Activated naive CD4-positive, alpha-beta T cell treated with anti-CD3 and anti-CD28 coated beads, Interleukin-2, amount 10 ng/mL, durations not matched to agents 7 days and 5 days (primary cell): Measurements from ENCODE around the gene TNRC18.

Experiments
- CTCF ChIA-PET: fragments of 350-600 bp; sonication (Branson Sonifier 250); formaldehyde crosslinking; loops from one replicate; lab custom pipeline; 2021; ENCODE audit warnings: antibody characterized with exemption; lab: Charles Lee
- DNase-seq: peaks from one replicate; pipeline ENCODE4 v3.0.0-alpha.2; 2020
- H3K27ac Mint-ChIP-seq: one replicate; pipeline ENCODE4 v1.8.0; 2021; ENCODE audit warnings: mild to moderate bottlenecking, moderate library complexity, mixed read lengths
- H3K27me3 Mint-ChIP-seq: one replicate; pipeline ENCODE4 v1.8.0; 2021; ENCODE audit warnings: mild to moderate bottlenecking, mixed read lengths
- H3K36me3 Mint-ChIP-seq: one replicate; pipeline ENCODE4 v1.8.0; 2021; ENCODE audit warnings: mixed read lengths
- H3K4me1 Mint-ChIP-seq: one replicate; pipeline ENCODE4 v1.8.0; 2021; ENCODE audit warnings: mixed read lengths
- H3K4me3 Mint-ChIP-seq: one replicate; pipeline ENCODE4 v1.8.0; 2021; ENCODE audit warnings: mild to moderate bottlenecking, moderate library complexity, mixed read lengths
- H3K9me3 Mint-ChIP-seq: one replicate; pipeline ENCODE4 v1.8.0; 2021; ENCODE audit warnings: mixed read lengths

Gene TNRC18

DNA sequence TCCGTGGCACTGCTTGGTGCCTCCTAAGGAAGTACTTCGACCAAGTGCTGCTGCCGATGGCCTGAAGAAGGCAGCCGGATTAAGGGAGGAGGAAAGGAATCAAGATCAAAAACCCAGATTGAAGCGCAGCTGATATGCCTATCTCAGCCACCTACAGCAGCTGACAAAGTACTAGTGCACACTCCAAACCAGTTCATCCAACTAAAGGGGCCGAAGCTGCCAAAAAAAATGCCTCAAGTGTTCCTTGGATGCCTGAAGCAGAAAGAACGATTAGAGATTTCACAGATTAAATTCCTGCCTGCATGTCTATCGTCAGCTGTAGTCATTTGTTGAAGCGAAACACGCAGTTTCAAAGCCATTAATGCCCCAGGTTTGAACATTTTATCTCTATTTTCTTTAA lies 65.7 kb downstream of the TNRC18 start:
- H3K27ac Mint-ChIP-seq: no peak overlapping the region
- no peaks in the 10 kb centered on the region for H3K27me3 Mint-ChIP-seq
- peaks cover 60% of the 10 kb centered on the region for H3K36me3 Mint-ChIP-seq
- H3K4me1 Mint-ChIP-seq: peaks cover 10% of the 10 kb centered on the region
- no peak for DNase-seq
- CTCF ChIA-PET: no interaction called here
- H3K4me3 Mint-ChIP-seq: no peak overlapping the region
- H3K9me3 Mint-ChIP-seq: no peaks in the 10 kb centered on the region

DNA sequence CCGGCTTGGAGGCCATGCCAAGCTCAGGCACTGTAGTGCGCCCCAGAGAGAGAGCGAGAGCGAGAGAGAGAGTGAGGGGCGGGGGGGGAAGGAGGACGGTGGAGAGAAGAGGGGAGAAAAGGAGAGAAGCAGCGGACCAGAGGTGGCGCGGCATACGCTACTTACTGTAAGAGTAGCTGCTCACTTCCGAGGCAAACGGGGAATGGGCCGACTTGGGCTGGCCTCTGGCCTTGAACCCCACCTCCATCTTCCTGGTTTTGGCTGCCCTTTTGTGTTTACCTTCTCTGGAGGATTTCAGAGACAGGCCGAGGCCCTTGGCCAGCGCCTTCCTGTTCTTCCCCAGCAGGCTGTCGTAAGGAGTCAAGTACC lies 66.9 kb downstream of the TNRC18 start:
- CTCF ChIA-PET: no interaction called here
- Mint-ChIP-seq H3K9me3 (no peaks in the 10 kb centered on the region), H3K36me3 (peaks cover 67% of the 10 kb centered on the region), H3K4me3 (no peak overlapping the region), H3K27me3 (no peaks in the 10 kb centered on the region), H3K4me1 (peaks cover 10% of the 10 kb centered on the region), H3K27ac (no peak overlapping the region)
- no peak for DNase-seq

DNA sequence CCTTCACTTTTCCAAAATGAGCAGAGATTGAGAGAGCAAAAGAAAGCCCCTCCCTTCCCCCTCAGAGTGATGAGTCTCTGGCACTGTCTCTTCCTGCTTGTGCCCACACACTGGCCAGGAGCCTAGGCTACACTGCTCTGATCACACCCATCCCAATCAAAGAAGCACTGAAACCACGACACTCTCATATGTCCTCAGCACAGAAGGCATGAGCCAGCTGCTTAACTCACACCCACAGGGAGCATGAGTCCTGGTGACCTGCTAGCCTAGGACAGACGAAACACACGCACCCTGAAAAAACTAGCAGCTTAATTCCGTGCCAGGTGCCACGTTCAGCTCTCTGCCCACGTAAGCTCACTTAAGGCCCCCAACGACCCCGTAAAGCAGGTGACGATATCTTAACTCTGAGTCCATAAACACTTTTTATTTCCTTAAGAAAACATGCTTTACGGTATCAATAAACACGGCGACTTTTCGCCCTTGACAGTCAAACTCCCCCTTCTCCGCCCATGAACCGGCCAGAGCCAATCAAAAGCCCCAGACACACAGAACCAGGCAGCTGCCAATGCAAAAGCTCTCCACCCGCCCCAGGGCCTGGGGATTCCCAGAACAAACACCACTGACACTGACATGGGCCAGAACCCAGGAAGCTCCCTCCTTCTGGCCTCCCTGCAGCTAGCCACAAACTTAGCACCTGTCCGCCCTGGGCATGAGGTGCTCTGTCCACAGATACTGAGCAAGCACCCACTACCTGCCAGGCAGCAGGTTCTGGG lies 69.0 kb downstream of the TNRC18 start:
- Mint-ChIP-seq H3K27me3 (no peaks in the 10 kb centered on the region), H3K36me3 (peaks cover 65% of the 10 kb centered on the region), H3K27ac (no peak overlapping the region), H3K9me3 (no peaks in the 10 kb centered on the region), H3K4me3 (no peak overlapping the region), H3K4me1 (peaks cover 10% of the 10 kb centered on the region)
- DNase-seq: no peak
- CTCF ChIA-PET: interaction anchor here (1.0 to 1.4 kb wide), 2 partner anchors 10 to 11 kb away, joined by 4 read pairs; no protein-coding TSS in a partner anchor

DNA sequence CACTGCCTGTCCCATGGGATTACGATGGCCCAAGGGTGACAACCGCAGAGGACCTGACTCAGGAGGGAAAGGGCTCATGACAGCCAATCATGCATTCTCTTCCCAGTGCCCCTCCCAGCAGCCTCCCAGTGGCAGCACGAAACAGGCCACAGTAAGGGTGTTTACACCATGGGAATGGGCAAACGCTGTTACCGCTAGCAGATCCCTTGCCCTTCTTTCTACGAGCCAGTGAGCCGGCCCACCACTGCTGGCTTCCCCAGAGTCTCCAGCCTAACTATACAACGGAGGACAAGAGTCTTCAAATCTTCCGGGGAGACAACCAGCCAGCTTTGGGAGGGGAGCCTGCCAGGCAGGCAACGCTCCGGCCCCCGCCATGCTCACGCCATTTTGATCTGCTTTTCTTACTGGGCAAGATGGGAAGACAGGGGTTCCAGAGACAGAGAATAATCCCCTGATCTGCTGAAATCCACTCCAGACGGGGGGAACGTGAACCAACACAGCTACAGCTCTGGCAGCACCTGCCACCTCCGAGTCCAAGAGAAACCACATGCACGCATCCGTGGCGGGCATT lies 71.1 kb downstream of the TNRC18 start:
- Mint-ChIP-seq H3K36me3 (peaks cover 50% of the 10 kb centered on the region), H3K4me3 (no peak overlapping the region), H3K9me3 (no peaks in the 10 kb centered on the region), H3K27me3 (no peaks in the 10 kb centered on the region), H3K4me1 (peaks cover 10% of the 10 kb centered on the region), H3K27ac (no peak overlapping the region)
- CTCF ChIA-PET: no interaction called here
- DNase-seq: no peak

DNA sequence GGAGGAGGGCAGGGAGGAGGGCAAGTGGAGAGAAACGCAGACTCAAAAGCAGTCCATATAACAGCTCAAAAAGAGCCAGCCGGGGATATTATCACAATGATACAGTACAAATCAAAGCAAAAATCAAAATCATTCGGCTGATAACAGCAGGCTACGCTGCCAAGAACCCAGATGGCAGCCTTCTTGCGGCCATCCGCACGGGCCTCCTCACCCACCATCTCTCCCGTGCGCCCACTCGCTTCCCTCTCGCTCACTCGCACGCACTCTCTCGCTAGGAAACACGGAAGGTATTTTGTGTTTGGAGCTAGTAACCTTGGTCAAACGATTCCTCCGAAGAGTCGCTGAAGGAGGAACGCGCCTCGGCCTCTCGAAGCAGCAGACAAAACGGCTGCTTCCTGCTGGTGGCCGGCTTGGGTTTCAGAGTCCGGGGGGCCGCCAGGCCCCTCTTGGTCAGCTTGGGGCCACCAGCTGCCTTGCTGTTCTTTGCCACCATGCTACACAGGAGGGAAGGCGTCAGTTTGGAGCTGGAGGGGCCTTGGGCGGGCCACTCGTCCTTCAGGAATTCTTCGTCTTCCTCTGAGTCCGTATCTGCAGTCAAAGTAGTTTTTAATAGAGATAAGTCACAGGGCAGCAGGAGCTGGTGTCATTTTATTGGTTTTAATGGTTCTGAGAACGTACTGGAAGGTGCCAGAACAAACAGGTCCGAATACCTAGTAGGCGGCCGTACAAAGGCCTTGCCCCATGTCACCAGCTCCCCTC lies 71.9 kb downstream of the TNRC18 start:
- DNase-seq: no peak
- H3K36me3 Mint-ChIP-seq: peaks cover 48% of the 10 kb centered on the region
- CTCF ChIA-PET: no interaction called here
- H3K27me3 Mint-ChIP-seq: no peaks in the 10 kb centered on the region
- no peak overlapping the region for H3K27ac Mint-ChIP-seq
- peaks cover 10% of the 10 kb centered on the region for H3K4me1 Mint-ChIP-seq
- H3K9me3 Mint-ChIP-seq: no peaks in the 10 kb centered on the region
- H3K4me3 Mint-ChIP-seq: no peak overlapping the region

DNA sequence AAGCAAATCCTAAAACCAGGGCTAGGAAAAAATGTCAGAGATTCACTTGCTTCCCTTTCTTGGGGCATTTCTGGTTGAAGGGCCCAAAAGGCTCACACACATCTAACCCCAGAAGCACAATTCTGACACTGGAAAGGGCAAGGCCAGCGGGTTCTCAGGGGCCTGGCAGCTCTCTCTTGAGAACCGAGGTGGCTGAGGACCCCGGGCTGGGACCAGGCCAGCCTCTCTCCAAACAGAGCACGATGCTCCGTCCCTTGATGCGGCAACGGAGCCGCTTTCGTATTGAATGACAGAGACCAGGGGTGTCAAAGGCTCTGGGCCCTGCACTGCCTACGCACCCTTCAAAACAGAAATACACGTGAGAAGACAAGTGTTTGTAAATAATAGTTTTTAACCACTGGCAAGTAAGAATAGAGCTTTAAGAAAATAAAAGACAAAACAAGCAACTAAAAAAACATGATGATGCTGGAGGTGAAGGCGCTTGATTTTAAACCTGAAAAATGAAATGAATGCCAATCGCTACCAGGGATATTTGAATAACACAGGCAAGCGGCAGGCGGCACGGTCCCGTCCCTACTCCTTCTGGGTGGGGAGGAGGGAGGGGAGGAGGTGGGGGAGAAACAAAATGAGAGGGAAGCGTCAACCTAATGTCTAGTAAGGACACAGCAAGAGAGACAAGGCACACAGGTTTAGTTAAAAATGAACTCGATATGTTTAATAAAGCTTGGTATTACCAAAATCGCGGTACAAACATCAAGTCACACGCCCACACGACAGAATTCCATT lies 72.8 kb downstream of the TNRC18 start:
- Mint-ChIP-seq H3K9me3 (no peaks in the 10 kb centered on the region), H3K27me3 (no peaks in the 10 kb centered on the region), H3K4me1 (peaks cover 10% of the 10 kb centered on the region), H3K27ac (no peak overlapping the region), H3K4me3 (no peak overlapping the region), H3K36me3 (peaks cover 47% of the 10 kb centered on the region)
- CTCF ChIA-PET: no interaction called here
- DNase-seq: no peak

DNA sequence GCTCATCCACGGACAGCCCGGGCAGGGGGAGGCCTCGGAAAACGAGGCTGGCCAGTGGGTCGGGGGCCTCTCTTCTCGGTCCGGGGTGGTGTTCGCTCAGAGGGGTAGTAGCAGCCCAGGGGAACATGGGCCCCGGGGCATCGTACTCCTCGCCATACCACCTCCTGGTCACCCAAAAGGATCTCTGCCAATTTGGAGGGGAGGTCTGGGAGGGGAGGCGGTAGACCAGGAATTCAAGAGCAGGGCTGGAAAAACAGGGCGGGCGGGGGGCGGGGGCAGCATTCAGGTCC lies 73.5 kb downstream of the TNRC18 start:
- Mint-ChIP-seq H3K4me1 (peaks cover 9% of the 10 kb centered on the region), H3K4me3 (no peak overlapping the region), H3K36me3 (peaks cover 47% of the 10 kb centered on the region), H3K27ac (no peak overlapping the region), H3K27me3 (no peaks in the 10 kb centered on the region), H3K9me3 (no peaks in the 10 kb centered on the region)
- CTCF ChIA-PET: no interaction called here
- DNase-seq: no peak

DNA sequence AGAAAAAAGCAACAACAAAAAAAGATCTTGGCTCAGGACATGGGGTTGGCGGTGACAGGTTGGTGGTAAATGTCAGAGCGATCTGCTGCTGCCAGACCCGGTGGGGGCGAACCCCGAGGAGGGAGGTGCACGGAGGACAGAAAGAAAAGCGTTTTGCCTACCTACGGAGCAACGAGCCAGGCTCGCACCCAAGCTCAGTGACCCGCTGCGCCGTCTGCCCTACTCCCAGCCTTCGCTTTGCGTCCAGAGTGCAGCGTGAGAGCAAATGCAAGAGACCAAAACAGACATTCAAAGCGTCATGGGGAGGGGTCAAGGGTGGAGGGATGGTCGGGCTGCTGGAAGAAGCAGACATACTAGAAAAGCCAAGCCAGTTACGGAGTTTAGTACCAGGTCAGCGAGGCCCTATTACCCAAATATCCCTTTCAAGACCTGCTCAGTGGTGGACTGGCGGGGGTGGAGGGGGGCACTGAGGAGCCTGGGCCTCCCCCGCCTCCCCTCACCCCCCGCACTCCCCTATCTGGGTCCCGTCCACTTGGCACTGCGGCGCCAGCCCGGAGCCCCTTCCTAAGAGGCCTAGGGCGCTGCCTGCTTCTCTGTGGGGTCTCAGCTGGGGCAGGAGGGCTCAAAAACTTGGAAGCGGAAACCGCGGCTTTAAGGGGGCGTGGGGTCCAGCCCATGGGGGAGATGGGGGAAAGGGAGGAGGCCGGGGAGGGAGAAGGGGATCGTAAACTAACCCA lies 74.0 kb downstream of the TNRC18 start:
- H3K4me3 Mint-ChIP-seq: no peak overlapping the region
- peaks cover 47% of the 10 kb centered on the region for H3K36me3 Mint-ChIP-seq
- peaks cover 2% of the 10 kb centered on the region for H3K9me3 Mint-ChIP-seq
- no peak for DNase-seq
- no peak overlapping the region for H3K27ac Mint-ChIP-seq
- CTCF ChIA-PET: no interaction called here
- peaks cover 4% of the 10 kb centered on the region for H3K4me1 Mint-ChIP-seq
- H3K27me3 Mint-ChIP-seq: no peaks in the 10 kb centered on the region

DNA sequence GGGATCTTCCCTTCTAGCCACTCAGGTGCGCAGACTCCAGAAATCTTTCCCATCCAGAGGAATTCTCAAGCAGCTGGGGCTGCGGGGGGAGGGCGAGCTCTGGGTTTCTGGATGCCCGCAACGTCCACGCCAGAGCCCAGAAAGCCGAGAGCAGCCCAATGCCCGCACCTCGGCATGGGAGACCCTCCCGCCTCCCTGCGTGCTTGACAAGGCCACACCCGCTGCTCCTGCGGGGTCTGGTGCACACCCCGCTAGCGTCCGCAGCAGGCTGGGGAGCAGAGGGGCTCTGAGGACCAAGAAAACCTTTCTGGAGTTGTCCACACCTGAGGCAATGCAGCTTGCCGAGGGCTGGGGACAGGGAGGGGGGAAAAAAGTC lies 74.6 kb downstream of the TNRC18 start:
- H3K36me3 Mint-ChIP-seq: peaks cover 48% of the 10 kb centered on the region
- peaks cover 6% of the 10 kb centered on the region for H3K9me3 Mint-ChIP-seq
- H3K27me3 Mint-ChIP-seq: no peaks in the 10 kb centered on the region
- H3K4me1 Mint-ChIP-seq: no peaks in the 10 kb centered on the region
- no peak overlapping the region for H3K4me3 Mint-ChIP-seq
- no peak overlapping the region for H3K27ac Mint-ChIP-seq
- CTCF ChIA-PET: no interaction called here
- DNase-seq: no peak

DNA sequence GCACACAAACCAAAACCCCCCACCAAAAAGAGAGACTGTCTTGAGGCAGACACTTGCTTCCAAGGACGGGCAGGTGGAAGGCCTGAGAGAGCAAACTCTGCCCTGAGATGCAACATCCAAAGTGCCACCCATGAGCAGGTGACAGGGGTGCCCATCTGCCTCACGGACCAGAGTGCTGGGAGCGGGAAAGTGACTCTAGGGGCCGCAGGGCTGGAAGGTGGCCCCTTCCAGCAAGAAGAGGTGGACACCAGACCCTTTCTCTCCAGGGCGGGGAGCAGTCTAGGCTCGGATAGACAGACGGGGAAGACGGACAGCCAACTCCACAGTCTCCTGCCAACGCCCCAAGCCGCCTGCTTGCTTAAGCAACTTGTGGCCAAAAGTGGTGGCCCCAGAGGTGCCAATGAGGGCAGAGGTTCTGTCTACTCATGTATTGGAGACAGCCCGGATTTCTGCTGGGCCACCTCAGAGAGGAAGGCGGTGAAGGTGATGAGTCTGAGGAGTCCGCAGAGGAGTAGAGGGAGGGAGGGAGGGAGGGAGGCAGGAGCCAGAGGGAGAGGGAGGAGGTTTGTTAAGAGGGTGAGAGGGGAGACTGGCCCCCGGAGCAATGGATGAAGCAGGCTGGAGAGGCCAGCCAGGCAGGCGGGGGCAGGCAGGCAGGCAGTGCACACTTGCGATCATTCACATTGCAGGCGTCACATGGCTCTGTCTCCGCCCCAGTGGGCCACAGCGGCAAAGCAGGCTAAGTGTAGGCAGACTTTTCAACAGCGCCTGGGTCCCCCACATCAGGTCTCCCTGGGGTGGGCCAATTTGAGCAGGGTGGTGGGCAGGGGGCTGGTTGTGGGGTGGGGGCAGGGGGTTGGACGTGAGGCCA lies 75.3 kb downstream of the TNRC18 start:
- Mint-ChIP-seq H3K36me3 (peaks cover 50% of the 10 kb centered on the region), H3K27ac (no peak overlapping the region)
- CTCF ChIA-PET: no interaction called here

DNA sequence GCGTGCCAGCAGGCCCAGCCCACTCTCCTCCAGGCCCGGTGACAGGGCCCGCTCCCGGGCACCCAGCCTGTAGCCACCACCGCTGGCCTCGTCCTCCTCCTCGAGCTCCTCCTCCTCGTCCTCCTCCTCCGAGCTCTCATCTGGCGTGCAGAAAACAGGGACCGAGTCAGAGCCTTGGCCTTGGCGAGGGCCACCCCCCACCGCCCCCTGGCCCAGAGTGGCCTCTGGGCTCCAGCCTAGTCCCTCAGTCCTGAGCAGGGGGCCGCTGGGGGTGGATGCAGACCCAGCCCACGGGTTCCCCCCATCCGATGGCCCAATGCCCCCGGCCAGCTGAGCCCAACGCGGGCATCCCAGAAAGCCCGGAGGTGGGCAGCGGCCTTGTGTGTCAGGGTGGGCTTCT lies 78.0 kb downstream of the TNRC18 start:
- CTCF ChIA-PET: no interaction called here
- no peaks in the 10 kb centered on the region for H3K27me3 Mint-ChIP-seq
- H3K4me3 Mint-ChIP-seq: no peak overlapping the region
- H3K27ac Mint-ChIP-seq: no peak overlapping the region
- H3K9me3 Mint-ChIP-seq: peaks cover 11% of the 10 kb centered on the region
- no peaks in the 10 kb centered on the region for H3K4me1 Mint-ChIP-seq
- peaks cover 53% of the 10 kb centered on the region for H3K36me3 Mint-ChIP-seq
- no peak for DNase-seq

More for the DNA sequence above, 75.3 kb downstream of the TNRC18 start:
- H3K9me3 Mint-ChIP-seq: peaks cover 11% of the 10 kb centered on the region
- H3K27me3 Mint-ChIP-seq: no peaks in the 10 kb centered on the region
- no peaks in the 10 kb centered on the region for H3K4me1 Mint-ChIP-seq
- no peak for DNase-seq
- no peak overlapping the region for H3K4me3 Mint-ChIP-seq

DNA sequence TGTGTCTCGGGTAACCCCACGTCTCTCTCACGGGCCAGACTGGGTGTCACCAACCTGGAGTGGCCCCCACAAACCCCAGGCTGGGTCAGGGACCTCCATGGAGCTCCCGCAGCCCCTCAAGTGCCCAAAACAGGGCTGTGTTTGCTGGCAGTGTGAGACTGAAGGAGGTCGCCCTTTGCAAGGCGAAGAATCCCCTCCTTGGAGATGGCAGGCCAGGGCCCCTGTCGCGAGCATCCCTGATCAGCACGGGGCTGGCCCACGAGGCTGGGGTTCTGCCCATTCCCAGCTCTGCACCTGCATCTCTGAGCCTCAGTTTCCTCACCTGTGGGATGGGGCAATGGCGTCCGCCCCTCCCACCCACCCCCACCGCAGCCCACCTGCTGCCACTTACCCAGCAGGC lies 78.5 kb downstream of the TNRC18 start:
- DNase-seq: no peak
- H3K27me3 Mint-ChIP-seq: no peaks in the 10 kb centered on the region
- H3K27ac Mint-ChIP-seq: no peak overlapping the region
- H3K4me1 Mint-ChIP-seq: peaks cover under 1% of the 10 kb centered on the region
- CTCF ChIA-PET: no interaction called here
- peaks cover 11% of the 10 kb centered on the region for H3K9me3 Mint-ChIP-seq
- H3K36me3 Mint-ChIP-seq: peaks cover 58% of the 10 kb centered on the region
- H3K4me3 Mint-ChIP-seq: no peak overlapping the region

DNA sequence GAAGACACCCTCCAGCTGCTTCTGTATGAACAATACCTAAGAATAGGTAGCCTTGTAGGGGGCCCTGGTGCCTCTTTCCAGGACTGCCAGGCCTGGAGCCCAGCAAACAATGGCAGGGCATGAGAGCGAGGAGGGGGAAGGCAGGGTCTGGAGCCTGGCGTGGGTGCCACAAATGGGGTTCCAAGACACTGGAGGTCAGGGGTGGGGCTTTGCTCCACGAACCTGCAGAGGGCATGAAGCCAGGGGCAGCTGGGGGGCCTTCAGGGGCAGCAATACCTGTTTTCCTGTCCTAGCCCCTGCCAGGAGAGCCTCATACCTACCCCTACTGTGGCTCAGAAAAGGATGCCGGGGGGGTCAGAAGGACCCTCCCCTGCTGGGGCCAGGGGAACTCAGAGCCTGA lies 79.3 kb downstream of the TNRC18 start:
- H3K27ac Mint-ChIP-seq: no peak overlapping the region
- DNase-seq: no peak
- H3K9me3 Mint-ChIP-seq: peaks cover 11% of the 10 kb centered on the region
- H3K27me3 Mint-ChIP-seq: no peaks in the 10 kb centered on the region
- H3K4me3 Mint-ChIP-seq: no peak overlapping the region
- H3K36me3 Mint-ChIP-seq: peaks cover 62% of the 10 kb centered on the region
- CTCF ChIA-PET: no interaction called here
- H3K4me1 Mint-ChIP-seq: peaks cover 4% of the 10 kb centered on the region
